HG02852 (cell line): ENCODE measurements around the gene RPS15A.
"Not testable (repeated sequence)": the region's sequence is repeated elsewhere in the genome, so short reads cannot be mapped to it uniquely, and the experiment has no call there.

Source experiments
- ATAC-seq: cut with Tn5 transposase; IDR thresholded peaks from one replicate; pipeline ENCODE4 v1.9.1; 2021; ENCODE audit warnings: mild to moderate bottlenecking, moderate library complexity; ENCODE audit not compliant: unreplicated experiment

Gene RPS15A

GRCh38 chr16:18759598-18760520, 30.3 kb downstream of the RPS15A start:
- peak; percentile 52 for ATAC-seq

GRCh38 chr16:18757960-18758660, 32.0 kb downstream of the RPS15A start:
- ATAC-seq = peak; percentile 41

GRCh38 chr16:18756639-18757038, 33.5 kb downstream of the RPS15A start:
- ATAC-seq = not testable (repeated sequence)

- not testable (repeated sequence) for ATAC-seq
Observed at GRCh38 chr16:18742870-18743269, 47.3 kb downstream of the RPS15A start.

- not testable (repeated sequence) for ATAC-seq
Observed at GRCh38 chr16:18740027-18740426, 50.1 kb downstream of the RPS15A start.

- ATAC-seq = not testable (repeated sequence)
Observed at GRCh38 chr16:18738768-18739167, 51.4 kb downstream of the RPS15A start.

GRCh38 chr16:18734279-18734678, 55.9 kb downstream of the RPS15A start:
- ATAC-seq = not testable (repeated sequence)
